Activated T-cell treated with anti-CD3 and anti-CD28 coated beads, Interleukin-2, amount 50 U/mL, for 24 hours (primary cell): ENCODE results near the gene UNK.
"Not testable (repeated sequence)": the region's sequence is repeated elsewhere in the genome, so short reads cannot be mapped to it uniquely, and the experiment has no call there.

Source experiments
- DNase-seq: peaks from one replicate; pipeline ENCODE4 v3.0.0-alpha.2; 2020
- H3K27ac Mint-ChIP-seq: 2 replicates; pipeline ENCODE4 v1.8.0; 2020; ENCODE audit warnings: mild to moderate bottlenecking, mixed read lengths
- H3K27me3 Mint-ChIP-seq: 2 replicates; pipeline ENCODE4 v1.8.0; 2020; ENCODE audit warnings: mixed read lengths
- H3K36me3 Mint-ChIP-seq: 2 replicates; pipeline ENCODE4 v1.8.0; 2020; ENCODE audit warnings: low read depth, mixed read lengths
- H3K4me1 Mint-ChIP-seq: 2 replicates; pipeline ENCODE4 v1.8.0; 2020; ENCODE audit warnings: low read depth, mixed read lengths
- H3K4me3 Mint-ChIP-seq: 2 replicates; pipeline ENCODE4 v1.8.0; 2020; ENCODE audit warnings: mild to moderate bottlenecking, moderate library complexity, mixed read lengths
- H3K9me3 Mint-ChIP-seq: 2 replicates; pipeline ENCODE4 v1.8.0; 2020; ENCODE audit warnings: mixed read lengths

The UNK gene

DNA sequence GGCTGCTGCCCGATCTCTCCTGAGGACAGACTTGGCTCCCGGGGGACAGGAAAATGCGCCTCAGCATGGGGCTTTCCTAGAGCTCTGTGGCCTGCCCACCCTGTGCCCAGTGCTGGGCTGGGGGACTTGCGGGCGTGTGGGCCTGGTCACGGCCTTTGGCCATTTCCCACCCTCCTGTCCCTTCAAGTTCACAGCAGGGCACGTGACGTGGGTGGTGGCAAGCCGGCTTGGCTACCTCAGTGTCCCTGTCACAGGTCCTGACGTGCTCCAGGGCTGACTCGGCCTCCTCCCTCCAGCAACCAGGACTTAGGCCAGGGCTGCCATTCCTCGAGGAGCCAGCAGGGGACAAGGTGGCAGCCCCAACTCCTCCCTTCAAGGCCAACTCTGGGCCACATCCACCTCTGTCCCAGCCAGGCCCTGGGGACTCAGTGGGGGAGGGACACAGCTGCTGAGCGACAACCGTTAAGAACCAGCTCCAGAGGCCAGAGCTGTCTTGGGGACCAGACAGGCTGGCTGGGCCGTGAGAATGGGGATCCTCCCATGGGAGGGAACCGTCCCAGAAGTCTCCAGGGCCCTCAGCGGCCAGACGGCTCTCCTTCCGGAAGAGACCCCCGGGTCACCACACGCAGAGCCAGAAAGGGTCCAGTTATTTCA lies 60.6 kb downstream of the UNK start:
- no peaks in the 10 kb centered on the region for H3K27me3 Mint-ChIP-seq
- H3K4me3 Mint-ChIP-seq = peak overlapping the region; percentile 96
- peak; percentile 77 for DNase-seq
- H3K27ac Mint-ChIP-seq = peak overlapping the region; percentile 96
- peaks cover 29% of the 10 kb centered on the region for H3K4me1 Mint-ChIP-seq
- no peaks in the 10 kb centered on the region for H3K9me3 Mint-ChIP-seq
- peaks cover 77% of the 10 kb centered on the region for H3K36me3 Mint-ChIP-seq

GRCh38 chr17:75845933-75846691 lies 61.5 kb downstream of the UNK start:
- no peaks in the 10 kb centered on the region for H3K9me3 Mint-ChIP-seq
- H3K36me3 Mint-ChIP-seq = peaks cover 75% of the 10 kb centered on the region
- H3K4me3 Mint-ChIP-seq = no peak overlapping the region
- DNase-seq = no peak
- no peaks in the 10 kb centered on the region for H3K27me3 Mint-ChIP-seq
- H3K27ac Mint-ChIP-seq = peak overlapping the region; percentile 77
- peaks cover 28% of the 10 kb centered on the region for H3K4me1 Mint-ChIP-seq

DNA sequence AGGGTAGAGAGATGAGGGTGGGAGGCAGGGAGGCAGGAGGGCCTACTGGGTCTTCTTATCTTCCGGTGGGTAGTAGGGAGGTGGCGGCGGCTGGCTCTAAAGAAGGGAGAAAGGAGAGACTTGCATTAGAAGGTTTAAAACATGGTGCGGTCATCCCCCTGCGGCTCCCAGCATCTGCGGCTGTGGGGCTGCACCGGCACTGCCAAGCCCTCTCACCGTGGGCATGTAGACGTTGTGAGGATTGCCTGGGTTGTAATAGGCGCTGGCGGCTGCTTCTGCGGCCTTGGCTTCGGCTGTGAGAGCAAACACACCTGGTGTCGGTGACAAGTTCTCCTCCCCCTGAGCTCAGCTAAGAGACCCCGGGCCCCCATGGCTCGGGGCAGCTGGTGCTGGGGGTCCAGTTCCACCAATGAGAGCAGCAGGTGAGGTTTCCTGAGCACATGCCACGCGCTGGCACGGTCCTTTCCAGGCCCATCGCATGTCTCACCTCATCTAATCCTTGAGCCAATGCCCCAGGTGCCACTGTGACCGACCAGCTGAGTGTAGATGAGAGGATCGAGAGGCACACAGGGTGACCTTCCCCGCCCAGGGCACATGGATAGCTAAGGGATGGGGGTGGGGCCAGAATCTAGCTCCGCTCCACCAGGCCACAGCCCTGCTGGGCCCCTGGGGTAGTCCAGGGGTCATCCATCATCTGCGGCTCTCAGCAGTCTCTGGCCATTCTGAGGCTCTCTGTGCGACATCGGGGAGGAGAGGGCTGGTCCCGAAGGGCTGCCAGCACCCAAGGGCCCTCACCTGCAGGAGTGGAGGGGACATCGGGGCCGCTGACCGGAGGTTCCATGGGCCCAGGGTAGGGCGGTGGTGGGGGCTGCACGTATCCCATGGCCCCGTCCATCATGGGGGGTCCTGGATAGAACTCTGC lies 62.3 kb downstream of the UNK start:
- peaks cover 30% of the 10 kb centered on the region for H3K4me1 Mint-ChIP-seq
- no peak for DNase-seq
- no peaks in the 10 kb centered on the region for H3K27me3 Mint-ChIP-seq
- no peaks in the 10 kb centered on the region for H3K9me3 Mint-ChIP-seq
- peaks cover 77% of the 10 kb centered on the region for H3K36me3 Mint-ChIP-seq
- peak overlapping the region; percentile 55 for H3K27ac Mint-ChIP-seq
- H3K4me3 Mint-ChIP-seq = no peak overlapping the region

- H3K27ac Mint-ChIP-seq = peak overlapping the region; percentile 79
- no peak for DNase-seq
- H3K36me3 Mint-ChIP-seq = peaks cover 72% of the 10 kb centered on the region
- no peak overlapping the region for H3K4me3 Mint-ChIP-seq
- H3K9me3 Mint-ChIP-seq = no peaks in the 10 kb centered on the region
- no peaks in the 10 kb centered on the region for H3K27me3 Mint-ChIP-seq
- peaks cover 28% of the 10 kb centered on the region for H3K4me1 Mint-ChIP-seq
Measured at GRCh38 chr17:75847614-75848522, 63.3 kb downstream of the UNK start.

DNA sequence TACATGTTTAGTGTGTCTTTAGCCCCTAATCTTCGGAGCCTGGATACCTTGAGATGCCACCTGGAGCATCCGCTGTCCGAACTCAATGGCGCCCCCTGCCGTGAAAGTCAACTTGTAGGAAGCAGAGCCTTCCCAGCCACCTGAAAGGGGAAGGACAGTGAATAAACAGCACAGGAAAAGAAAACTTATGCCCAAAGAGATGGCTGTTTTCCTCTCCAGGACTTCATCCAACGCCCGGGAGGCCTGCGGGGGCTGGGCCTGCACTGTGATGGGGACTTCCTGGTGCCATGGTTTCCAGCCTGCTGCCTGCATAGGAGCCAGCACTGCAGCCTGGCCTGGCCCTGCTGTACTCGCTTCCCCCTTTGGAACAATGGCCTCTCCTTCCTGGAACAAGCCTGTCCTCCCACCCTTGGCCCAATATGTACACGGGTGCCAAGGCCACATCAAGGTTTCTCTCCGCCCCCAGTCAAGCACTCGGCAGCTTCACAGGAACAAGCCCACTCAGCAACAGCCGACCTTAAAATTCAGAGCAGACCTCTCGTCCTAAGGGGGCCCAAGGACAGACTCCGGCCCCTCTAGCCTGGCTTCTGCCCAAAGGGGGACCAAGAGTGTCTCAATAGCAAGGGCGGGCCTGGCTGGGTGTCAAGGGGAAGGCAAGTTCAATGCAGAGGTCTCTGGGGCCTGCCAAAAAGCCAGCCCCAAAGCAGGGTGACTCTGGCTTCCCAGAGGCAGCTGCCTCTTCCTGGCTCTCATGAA lies 64.1 kb downstream of the UNK start:
- H3K36me3 Mint-ChIP-seq = peaks cover 67% of the 10 kb centered on the region
- peaks cover 32% of the 10 kb centered on the region for H3K4me1 Mint-ChIP-seq
- DNase-seq = peak; percentile 87
- no peaks in the 10 kb centered on the region for H3K9me3 Mint-ChIP-seq
- H3K4me3 Mint-ChIP-seq = no peak overlapping the region
- H3K27me3 Mint-ChIP-seq = no peaks in the 10 kb centered on the region
- peak overlapping the region; percentile 79 for H3K27ac Mint-ChIP-seq

GRCh38 chr17:75849279-75849646 lies 64.7 kb downstream of the UNK start:
- Mint-ChIP-seq H3K4me3 (no peak overlapping the region), H3K9me3 (no peaks in the 10 kb centered on the region), H3K27ac (no peak overlapping the region)

DNA sequence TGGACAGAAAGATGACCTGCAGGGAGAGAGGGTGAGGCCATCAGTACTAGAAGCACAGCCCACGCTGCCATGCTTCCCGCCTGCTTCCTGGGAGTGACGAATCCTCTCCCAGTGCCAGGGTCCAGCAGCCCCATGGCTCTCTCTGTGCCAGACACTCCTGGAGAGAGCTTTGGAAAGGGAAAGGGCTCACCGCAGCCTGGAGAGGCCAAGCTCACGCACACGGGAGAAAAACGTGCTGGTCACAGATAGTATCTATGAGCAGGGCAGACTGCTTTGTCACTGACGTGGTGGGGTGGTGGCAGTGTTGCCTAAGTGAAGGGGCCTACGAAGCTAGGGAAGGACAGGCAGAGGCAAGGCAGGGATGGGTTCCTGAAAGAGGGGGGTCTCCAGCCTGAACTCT lies 65.1 kb downstream of the UNK start:
- Mint-ChIP-seq H3K36me3 (peaks cover 62% of the 10 kb centered on the region), H3K4me3 (no peak overlapping the region), H3K27ac (no peak overlapping the region), H3K9me3 (no peaks in the 10 kb centered on the region), H3K27me3 (no peaks in the 10 kb centered on the region), H3K4me1 (peaks cover 36% of the 10 kb centered on the region)
- DNase-seq = no peak

More at GRCh38 chr17:75849279-75849646, 64.7 kb downstream of the UNK start:
- Mint-ChIP-seq H3K4me1 (peaks cover 33% of the 10 kb centered on the region), H3K27me3 (no peaks in the 10 kb centered on the region), H3K36me3 (peaks cover 62% of the 10 kb centered on the region)
- no peak for DNase-seq

- peaks cover 52% of the 10 kb centered on the region for H3K36me3 Mint-ChIP-seq
- DNase-seq = no peak
Measured at GRCh38 chr17:75850928-75851692, 66.5 kb downstream of the UNK start.

DNA sequence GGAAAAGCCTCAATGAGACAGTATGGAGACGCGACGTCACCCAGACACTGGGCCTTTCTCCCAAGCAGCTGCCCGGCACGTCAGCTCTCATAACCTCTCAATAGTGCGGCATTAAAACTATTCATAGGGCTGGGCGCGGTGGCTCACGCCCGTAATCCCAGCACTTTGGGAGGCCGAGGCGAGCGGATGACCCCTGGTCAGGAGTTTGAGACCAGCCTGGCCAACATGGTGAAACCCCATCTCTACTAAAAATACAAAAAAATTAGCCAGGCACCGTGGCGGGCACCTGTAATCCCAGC lies 67.0 kb downstream of the UNK start:
- H3K9me3 Mint-ChIP-seq, DNase-seq, H3K4me3 Mint-ChIP-seq, H3K27me3 Mint-ChIP-seq: not testable (repeated sequence)
- peaks cover 32% of the 10 kb centered on the region for H3K4me1 Mint-ChIP-seq
- peaks cover 47% of the 10 kb centered on the region for H3K36me3 Mint-ChIP-seq
- peak overlapping the region; percentile 60 for H3K27ac Mint-ChIP-seq

More at GRCh38 chr17:75850928-75851692, 66.5 kb downstream of the UNK start:
- no peaks in the 10 kb centered on the region for H3K27me3 Mint-ChIP-seq
- H3K9me3 Mint-ChIP-seq = no peaks in the 10 kb centered on the region
- H3K4me3 Mint-ChIP-seq = no peak overlapping the region
- H3K27ac Mint-ChIP-seq = peak overlapping the region; percentile 60
- peaks cover 27% of the 10 kb centered on the region for H3K4me1 Mint-ChIP-seq

DNA sequence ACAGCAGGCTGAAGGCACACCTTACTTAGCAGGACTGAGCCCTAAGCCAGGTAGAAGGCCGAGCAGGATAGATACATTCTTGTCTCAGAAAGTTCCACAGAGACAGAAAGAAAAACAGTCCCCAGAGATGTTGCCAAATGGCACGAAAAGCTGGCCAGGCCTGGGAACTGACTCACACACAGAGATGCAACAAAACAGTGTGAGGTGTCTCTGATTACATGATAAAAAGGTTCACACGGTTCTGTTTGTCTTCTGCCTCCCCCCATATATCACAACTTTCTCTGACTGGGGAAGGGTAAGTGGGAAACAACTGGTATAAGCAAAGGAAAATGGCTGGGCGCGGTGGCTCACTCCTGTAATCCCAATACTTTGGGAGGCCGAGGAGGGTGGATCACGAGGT lies 68.8 kb downstream of the UNK start:
- peaks cover 34% of the 10 kb centered on the region for H3K4me1 Mint-ChIP-seq
- peaks cover 29% of the 10 kb centered on the region for H3K36me3 Mint-ChIP-seq
- peak overlapping the region; percentile 73 for H3K27ac Mint-ChIP-seq
- no peak for DNase-seq
- H3K9me3 Mint-ChIP-seq = no peaks in the 10 kb centered on the region
- no peaks in the 10 kb centered on the region for H3K27me3 Mint-ChIP-seq
- no peak overlapping the region for H3K4me3 Mint-ChIP-seq

DNA sequence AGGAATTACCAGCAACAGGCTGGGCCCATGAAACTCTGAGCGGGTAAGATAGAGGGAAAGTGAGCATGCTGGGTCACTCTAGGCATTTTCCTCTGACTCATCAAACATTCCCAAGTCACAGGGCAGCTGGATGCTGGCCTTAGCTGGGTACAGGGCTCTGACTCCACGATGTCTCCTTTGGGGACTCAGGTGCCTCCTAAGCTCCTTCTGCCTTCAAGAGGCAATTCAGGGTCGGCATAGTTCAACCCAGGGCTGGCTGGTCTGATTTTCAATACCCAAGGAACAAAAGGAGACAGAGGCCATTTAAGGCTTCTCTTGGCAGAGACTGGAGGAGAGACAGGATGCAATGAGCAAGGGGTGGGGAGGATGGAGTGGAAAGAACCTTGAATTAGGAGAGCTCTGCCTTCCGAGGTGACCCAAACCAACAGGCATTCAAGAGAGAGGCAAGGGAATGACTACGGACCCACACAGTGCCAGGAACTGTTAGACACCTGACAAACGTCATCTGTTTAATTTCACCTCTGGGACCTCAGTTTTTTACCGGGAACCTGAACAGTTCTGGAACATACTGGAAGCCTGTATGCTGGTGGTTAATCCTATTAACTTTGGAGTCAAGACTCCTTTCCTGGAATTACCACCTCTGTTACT lies 69.6 kb downstream of the UNK start:
- H3K4me1 Mint-ChIP-seq = peaks cover 37% of the 10 kb centered on the region
- DNase-seq = no peak
- no peaks in the 10 kb centered on the region for H3K9me3 Mint-ChIP-seq
- no peak overlapping the region for H3K27ac Mint-ChIP-seq
- H3K27me3 Mint-ChIP-seq = no peaks in the 10 kb centered on the region
- H3K4me3 Mint-ChIP-seq = no peak overlapping the region
- H3K36me3 Mint-ChIP-seq = peaks cover 23% of the 10 kb centered on the region

DNA sequence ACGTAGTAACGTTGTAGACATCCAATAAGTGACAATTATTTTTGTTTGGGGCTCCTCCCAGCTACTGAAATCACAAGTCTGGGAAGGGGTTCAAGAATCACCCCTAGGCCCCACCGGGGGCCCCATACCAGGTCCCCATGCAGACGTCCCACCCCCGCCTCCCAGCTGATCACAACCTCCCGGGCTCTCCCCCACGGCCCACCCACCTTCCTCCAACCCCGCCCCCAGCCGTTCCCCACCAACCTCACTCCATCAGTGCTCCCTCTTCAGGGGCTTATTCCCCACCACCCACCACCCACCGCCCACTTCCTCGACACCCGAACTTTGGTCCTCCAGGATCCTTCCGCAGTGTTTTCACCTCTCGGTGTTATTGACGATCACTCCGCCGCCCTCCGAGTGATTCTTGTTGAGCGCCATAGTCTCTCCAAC lies 70.3 kb downstream of the UNK start:
- Mint-ChIP-seq H3K27ac (no peak overlapping the region), H3K4me1 (peaks cover 42% of the 10 kb centered on the region), H3K36me3 (peaks cover 17% of the 10 kb centered on the region), H3K4me3 (no peak overlapping the region), H3K9me3 (no peaks in the 10 kb centered on the region), H3K27me3 (no peaks in the 10 kb centered on the region)
- DNase-seq = no peak
